SKM-1 (cell line): ENCODE results near the gene NSMCE1.

ENCODE experiments used
- DNase-seq: peaks from one replicate; lab custom pipeline; 2025; ENCODE audit not compliant: unreplicated experiment; lab: John Stamatoyannopoulos, UW

NSMCE1 gene

GRCh38 chr16:27198451-27199234 lies 69.9 kb downstream of the NSMCE1 start:
- no peak for DNase-seq

GRCh38 chr16:27197004-27197403 lies 71.6 kb downstream of the NSMCE1 start:
- DNase-seq = no peak

- no peak for DNase-seq
Measured at GRCh38 chr16:27195941-27196595, 72.5 kb downstream of the NSMCE1 start.

GRCh38 chr16:27195076-27195741 lies 73.4 kb downstream of the NSMCE1 start:
- no peak for DNase-seq

- no peak for DNase-seq
Measured at GRCh38 chr16:27193300-27193990, 75.1 kb downstream of the NSMCE1 start.

GRCh38 chr16:27191352-27191924 lies 77.1 kb downstream of the NSMCE1 start:
- DNase-seq = no peak

- no peak for DNase-seq
Measured at GRCh38 chr16:27190316-27190871, 78.2 kb downstream of the NSMCE1 start.

- DNase-seq = no peak
Measured at GRCh38 chr16:27189335-27189972, 79.1 kb downstream of the NSMCE1 start.

- DNase-seq = no peak
Measured at GRCh38 chr16:27188633-27189032, 79.9 kb downstream of the NSMCE1 start.

- no peak for DNase-seq
Measured at GRCh38 chr16:27185776-27186130, 82.8 kb downstream of the NSMCE1 start.

GRCh38 chr16:27182906-27183405 lies 85.6 kb downstream of the NSMCE1 start:
- DNase-seq = no peak

- no peak for DNase-seq
Measured at GRCh38 chr16:27181019-27181790, 87.4 kb downstream of the NSMCE1 start.

- peak; percentile 78 for DNase-seq
Measured at GRCh38 chr16:27179500-27180072, 89.0 kb downstream of the NSMCE1 start.

- no peak for DNase-seq
Measured at GRCh38 chr16:27177031-27177774, 91.4 kb downstream of the NSMCE1 start.

- DNase-seq = no peak
Measured at GRCh38 chr16:27175888-27176287, 92.7 kb downstream of the NSMCE1 start.
